HepG2 (cell line): Measurements from ENCODE around the gene TRIM31. TPM values are rescaled to one million over a fixed set of nuclear protein-coding genes. Genes with fewer than 3 reads are reported as not detected.
A peak's percentile ranks its signal among the peaks of the same experiment; 100 is the strongest.

Experiments
- ARID2 ChIP-seq: sonication (generic); formaldehyde crosslinking; IDR thresholded peaks from 2 replicates; pipeline ENCODE4 v1.8.1; 2022; ENCODE audit warnings: mild to moderate bottlenecking, missing genetic modification reagents, borderline replicate concordance
- CBX2 ChIP-seq, 2 experiments: fragments of 200-600 bp in 1 of 2; sonication (generic); formaldehyde crosslinking in 1 of 2; IDR thresholded peaks; 2 replicates each; pipeline versions ENCODE4 v1.7.0 to v1.8.1; 2018 to 2022; ENCODE audit warnings: low read depth in 2 of 2, low read length in 1 of 2, mild to moderate bottlenecking in 1 of 2, missing genetic modification reagents in 1 of 2
- HNF4A ChIP-seq: sonication (generic); formaldehyde crosslinking; IDR thresholded peaks from 2 replicates; pipeline ENCODE4 v1.4.0; 2020; ENCODE audit warnings: missing genetic modification reagents
- IKZF5 ChIP-seq: IDR thresholded peaks from 2 replicates; pipeline ENCODE4 v1.6.1; 2018; ENCODE audit warnings: missing genetic modification reagents, mild to moderate bottlenecking, missing compliant biosample characterization
- LCORL ChIP-seq, 2 experiments: fragments of 450-650 bp in 1 of 2; sonication (generic) in 1 of 2; formaldehyde crosslinking in 1 of 2; IDR thresholded peaks; 2 replicates each; pipeline versions ENCODE4 v1.5.0 to v1.6.1; 2017 to 2020; ENCODE audit warnings: antibody characterized with exemption in 1 of 2, missing genetic modification reagents in 1 of 2
- NFE2L2 ChIP-seq: fragments of 150-350 bp; IDR thresholded peaks from 2 replicates; pipeline ENCODE4 v1.6.1; 2014; ENCODE audit warnings: low read length
- NFKBIZ ChIP-seq: IDR thresholded peaks from 2 replicates; pipeline ENCODE4 v1.6.1; 2018; ENCODE audit warnings: missing genetic modification reagents, missing compliant biosample characterization
- SYNCRIP ChIP-seq: fragments of 200-400 bp; formaldehyde crosslinking; IDR thresholded peaks from 2 replicates; pipeline ENCODE4 v1.6.1; 2018; ENCODE audit warnings: mild to moderate bottlenecking, low read depth, low read length; ENCODE audit not compliant: insufficient read depth
- TBX3 ChIP-seq: fragments of 450-650 bp; IDR thresholded peaks from 2 replicates; pipeline ENCODE4 v1.6.1; 2017; ENCODE audit warnings: antibody characterized with exemption, mild to moderate bottlenecking, inconsistent platforms, borderline replicate concordance
- ZBTB10 ChIP-seq: sonication (generic); formaldehyde crosslinking; IDR thresholded peaks from 2 replicates; pipeline ENCODE4 v1.4.0; 2020; ENCODE audit warnings: missing genetic modification reagents, borderline replicate concordance
- ZFP41 ChIP-seq: sonication (generic); formaldehyde crosslinking; IDR thresholded peaks from 2 replicates; pipeline ENCODE4 v1.4.0; 2020; ENCODE audit warnings: mild to moderate bottlenecking, missing genetic modification reagents, borderline replicate concordance
- ZNF10 ChIP-seq: sonication (generic); formaldehyde crosslinking; IDR thresholded peaks from 2 replicates; pipeline ENCODE4 v1.4.0; 2020; ENCODE audit warnings: mild to moderate bottlenecking, low read depth, missing genetic modification reagents, borderline replicate concordance
- ZNF235 ChIP-seq: sonication (generic); formaldehyde crosslinking; IDR thresholded peaks from 2 replicates; pipeline ENCODE4 v1.8.1; 2023; ENCODE audit warnings: mild to moderate bottlenecking, missing genetic modification reagents, borderline replicate concordance
- ZNF280B ChIP-seq: sonication (generic); formaldehyde crosslinking; IDR thresholded peaks from 2 replicates; pipeline ENCODE4 v1.5.0; 2020; ENCODE audit warnings: missing genetic modification reagents, mild to moderate bottlenecking, borderline replicate concordance
- ZNF629 ChIP-seq: sonication (generic); formaldehyde crosslinking; conservative IDR thresholded peaks from 2 replicates; pipeline ENCODE4 v1.5.0; 2020; ENCODE audit warnings: missing genetic modification reagents
- ZNF652 ChIP-seq: IDR thresholded peaks from 2 replicates; pipeline ENCODE4 v1.6.1; 2016; ENCODE audit warnings: low read depth, borderline replicate concordance
- polyA plus RNA-seq, 8 experiments: library from polyadenylated mRNA; depleted of rRNA in 3 of 8; stranded (reverse) in 7 of 8; unstranded in 1 of 8; fragments of >200 nt; fragmentation: Illumina TruSeq in 4 of 8; extraction: Trizol in 4 of 8; gene quantifications; 2 replicates each; pipeline versions ENCODE4 v1.2.1 to v1.2.3, GENCODE V29; 2011 to 2016; ENCODE audit warnings: low read depth in 4 of 8, missing spikeins in 1 of 8, mixed read lengths in 1 of 8; ENCODE audit not compliant: insufficient read depth in 1 of 8
- total RNA-seq, 5 experiments: library from RNA; depleted of rRNA; stranded (reverse); fragments of >200 nt; fragmentation: Illumina TruSeq; extraction: Trizol; gene quantifications; 2 replicates each; pipeline ENCODE4 v1.2.3, GENCODE V29; 2016; ENCODE audit warnings: low read depth in 1 of 5
- TF ChIP-seq, protein P1 (sequence below): sonication (generic); formaldehyde crosslinking; IDR thresholded peaks from 2 replicates; pipeline ENCODE4 v1.8.0; 2022; ENCODE audit warnings: mild to moderate bottlenecking, missing genetic modification reagents, moderate library complexity
- TF ChIP-seq, protein P2 (sequence below): sonication (generic); formaldehyde crosslinking; IDR thresholded peaks from 2 replicates; pipeline ENCODE4 v1.4.0; 2020; ENCODE audit warnings: missing genetic modification reagents, mild to moderate bottlenecking, borderline replicate concordance

The TRIM31 gene
- total and polyA plus RNA-seq, 2 of the 13 experiments (the other 11 are each of a cell fraction or from before 2014, with no cell fraction given) = 0.13 to 0.51 TPM

GRCh38 chr6:30101444-30102413, 11.2 kb downstream of the TRIM31 start (continued):
- TF ChIP-seq ZBTB10 (CRISPR knock-in tag) (no peak), ARID2 (CRISPR knock-in tag) (0 out of 2 replicates have a peak, but pooled peaks have one; percentile 10), ZFP41 (CRISPR knock-in tag) (peak; percentile 59; the same call in 1 of the 2 replicates), CBX2 (IDR thresholded peaks at IDR 0.05; ENCODE audit: low read depth, low read length) (no peak), CBX2 (CRISPR knock-in tag; IDR thresholded peaks at IDR 0.05; ENCODE audit: low read depth) (no peak), IKZF5 (CRISPR knock-in tag) (peak; percentile 83), ZNF235 (CRISPR knock-in tag) (peak; percentile 96; the same call in 1 of the 2 replicates), ZNF652 (CRISPR knock-in tag) (no peak), ZNF10 (CRISPR knock-in tag) (0 out of 2 replicates have a peak, but pooled peaks have one; percentile 83), TBX3 (no peak), HNF4A (no peak; the same call in 1 of the 2 replicates), ZNF280B (CRISPR knock-in tag) (peak; percentile 86; the same call in 1 of the 2 replicates), NFKBIZ (CRISPR knock-in tag) (peak; percentile 46; the same call in 1 of the 2 replicates), ZNF629 (CRISPR knock-in tag) (peak; percentile 14; the same call in 1 of the 2 replicates), NFE2L2 (no peak), LCORL (IDR thresholded peaks at IDR 0.05) (no peak), LCORL (CRISPR knock-in tag; IDR thresholded peaks at IDR 0.05) (peak; percentile 66; the same call in 1 of the 2 replicates), SYNCRIP (no peak)
- TF ChIP-seq, protein P1, sequence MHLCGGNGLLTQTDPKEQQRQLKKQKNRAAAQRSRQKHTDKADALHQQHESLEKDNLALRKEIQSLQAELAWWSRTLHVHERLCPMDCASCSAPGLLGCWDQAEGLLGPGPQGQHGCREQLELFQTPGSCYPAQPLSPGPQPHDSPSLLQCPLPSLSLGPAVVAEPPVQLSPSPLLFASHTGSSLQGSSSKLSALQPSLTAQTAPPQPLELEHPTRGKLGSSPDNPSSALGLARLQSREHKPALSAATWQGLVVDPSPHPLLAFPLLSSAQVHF = no peak
- TF ChIP-seq, protein P2, sequence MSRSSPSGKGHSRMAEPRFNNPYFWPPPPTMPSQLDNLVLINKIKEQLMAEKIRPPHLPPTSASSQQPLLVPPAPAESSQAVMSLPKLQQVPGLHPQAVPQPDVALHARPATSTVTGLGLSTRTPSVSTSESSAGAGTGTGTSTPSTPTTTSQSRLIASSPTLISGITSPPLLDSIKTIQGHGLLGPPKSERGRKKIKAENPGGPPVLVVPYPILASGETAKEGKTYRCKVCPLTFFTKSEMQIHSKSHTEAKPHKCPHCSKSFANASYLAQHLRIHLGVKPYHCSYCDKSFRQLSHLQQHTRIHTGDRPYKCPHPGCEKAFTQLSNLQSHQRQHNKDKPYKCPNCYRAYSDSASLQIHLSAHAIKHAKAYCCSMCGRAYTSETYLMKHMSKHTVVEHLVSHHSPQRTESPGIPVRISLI = peak; percentile 8; the same call in 1 of the 2 replicates
